Peyer's patch (tissue), 4 donors: ENCODE data around the gene CHD9.

ENCODE experiments used
- POLR2A ChIP-seq, 2 donors: fragments of 450-650 bp; IDR thresholded peaks; one replicate each; pipeline ENCODE4 v1.5.1; 2017; ENCODE audit warnings: antibody characterized with exemption in 2 of 2, mild to moderate bottlenecking in 2 of 2, moderate library complexity in 2 of 2
- TF ChIP-seq, protein P1 (sequence below), 6 experiments: fragments of 450-650 bp in 4 of 6; fragments of 200-600 bp in 2 of 6; sonication (generic) in 1 of 6; IDR thresholded peaks; one replicate each; pipeline ENCODE4 v1.5.1; 2017 to 2019; ENCODE audit warnings: antibody characterized with exemption in 6 of 6, mild to moderate bottlenecking in 3 of 6, moderate library complexity in 1 of 6

GRCh38 chr16:53014287-53014686 lies 40.5 kb upstream of the CHD9 start:
- TF ChIP-seq, protein P1, sequence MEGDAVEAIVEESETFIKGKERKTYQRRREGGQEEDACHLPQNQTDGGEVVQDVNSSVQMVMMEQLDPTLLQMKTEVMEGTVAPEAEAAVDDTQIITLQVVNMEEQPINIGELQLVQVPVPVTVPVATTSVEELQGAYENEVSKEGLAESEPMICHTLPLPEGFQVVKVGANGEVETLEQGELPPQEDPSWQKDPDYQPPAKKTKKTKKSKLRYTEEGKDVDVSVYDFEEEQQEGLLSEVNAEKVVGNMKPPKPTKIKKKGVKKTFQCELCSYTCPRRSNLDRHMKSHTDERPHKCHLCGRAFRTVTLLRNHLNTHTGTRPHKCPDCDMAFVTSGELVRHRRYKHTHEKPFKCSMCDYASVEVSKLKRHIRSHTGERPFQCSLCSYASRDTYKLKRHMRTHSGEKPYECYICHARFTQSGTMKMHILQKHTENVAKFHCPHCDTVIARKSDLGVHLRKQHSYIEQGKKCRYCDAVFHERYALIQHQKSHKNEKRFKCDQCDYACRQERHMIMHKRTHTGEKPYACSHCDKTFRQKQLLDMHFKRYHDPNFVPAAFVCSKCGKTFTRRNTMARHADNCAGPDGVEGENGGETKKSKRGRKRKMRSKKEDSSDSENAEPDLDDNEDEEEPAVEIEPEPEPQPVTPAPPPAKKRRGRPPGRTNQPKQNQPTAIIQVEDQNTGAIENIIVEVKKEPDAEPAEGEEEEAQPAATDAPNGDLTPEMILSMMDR (IDR thresholded peaks at IDR 0.05) = no peak
- TF ChIP-seq POLR2A (IDR thresholded peaks at IDR 0.05) = no peak
